ENCODE measurements around the gene POT1.

POT1 gene

DNA sequence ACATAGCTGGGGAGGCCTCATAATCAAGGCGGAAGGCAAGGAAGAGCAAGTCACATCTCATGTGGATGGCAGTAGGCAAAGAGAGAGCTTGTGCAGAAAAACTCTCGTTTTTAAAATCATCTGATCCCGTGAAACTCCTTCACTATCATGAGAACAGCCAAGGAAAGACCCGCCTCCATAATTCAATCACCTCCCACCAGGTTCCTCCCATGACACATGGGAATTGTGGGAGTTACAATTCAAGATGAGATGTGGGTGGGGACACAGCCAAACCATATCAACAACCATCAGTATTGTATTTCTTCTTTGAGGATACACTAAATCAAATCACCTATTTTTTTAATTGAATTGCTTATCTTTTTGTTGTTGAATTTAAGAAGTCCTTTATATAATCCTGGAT lies 16.7 kb downstream of the POT1 start:
- DNase-seq = no peak

DNA sequence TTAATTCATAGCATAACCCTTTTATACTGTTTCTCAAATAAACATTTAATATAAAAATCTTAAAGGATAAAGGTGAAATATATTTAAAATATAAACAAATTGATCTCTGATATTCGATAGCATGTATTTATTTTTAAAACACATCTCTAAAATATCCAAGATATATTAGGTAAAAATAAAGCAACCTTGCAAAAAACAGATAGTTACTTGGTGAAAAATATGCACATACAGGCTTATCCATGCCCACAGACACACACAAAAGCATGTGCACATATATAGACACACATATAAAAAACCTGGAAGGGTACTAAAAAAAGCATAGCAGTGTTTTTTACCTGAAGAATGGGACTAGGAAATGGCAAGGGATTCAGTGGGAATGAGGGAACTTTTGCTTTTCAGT lies 19.8 kb downstream of the POT1 start:
- DNase-seq = no peak

DNA sequence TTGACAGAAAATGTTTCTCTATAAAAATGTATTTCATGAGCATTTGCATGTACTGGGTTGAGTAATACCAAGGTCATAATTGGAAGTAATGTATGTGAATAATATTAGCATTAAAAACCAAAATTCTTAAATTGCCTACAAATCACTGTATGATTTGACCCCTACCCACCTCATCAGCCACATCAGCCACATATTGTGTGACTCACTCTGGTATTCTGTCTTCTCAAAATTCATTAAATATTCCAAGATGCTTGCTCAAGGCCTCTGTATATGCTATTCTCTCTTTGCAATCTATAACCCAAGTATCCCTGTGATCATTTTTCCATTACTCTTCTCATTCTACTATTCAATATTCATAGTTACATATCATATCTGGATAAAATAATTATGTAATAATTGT lies 21.4 kb downstream of the POT1 start:
- DNase-seq = no peak

GRCh38 chr7:124907490-124907889 lies 22.1 kb downstream of the POT1 start:
- DNase-seq = no peak

DNA sequence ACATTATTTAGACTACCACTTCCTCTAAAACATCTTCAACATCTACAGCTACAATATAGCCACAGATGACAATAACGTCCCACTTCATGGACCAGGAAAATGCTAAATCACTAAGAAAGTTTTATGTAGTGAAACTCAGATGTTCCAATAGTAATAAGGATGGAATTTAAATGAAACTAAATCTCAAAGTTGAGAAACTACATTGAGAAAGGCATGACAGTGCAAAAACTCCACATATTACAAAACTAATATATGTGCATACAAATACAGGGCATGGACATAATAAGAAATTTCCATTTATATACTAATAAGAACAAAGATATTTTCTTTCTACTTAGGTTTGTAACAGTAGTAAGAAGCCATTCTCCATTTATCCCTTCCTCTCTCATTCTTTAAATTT lies 31.1 kb downstream of the POT1 start:
- no peak for DNase-seq

DNA sequence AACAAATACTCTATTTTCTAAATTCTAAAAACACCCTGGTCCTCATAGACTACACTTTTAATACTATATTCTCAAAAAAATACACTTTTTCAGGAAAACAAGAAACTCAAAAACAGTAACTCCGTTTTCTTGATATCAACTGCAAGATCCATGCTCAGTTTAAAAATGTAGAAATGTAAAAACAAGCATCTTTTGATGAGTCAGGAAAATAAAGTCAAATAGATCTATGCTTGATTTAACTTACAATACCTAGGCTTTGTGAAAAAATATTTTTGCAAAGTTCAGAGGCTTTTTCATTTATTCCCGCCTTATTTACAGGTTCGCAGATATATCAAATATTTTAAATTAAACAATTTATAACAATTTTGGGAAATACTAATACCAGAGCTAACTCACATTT lies 33.6 kb downstream of the POT1 start:
- DNase-seq = no peak

DNA sequence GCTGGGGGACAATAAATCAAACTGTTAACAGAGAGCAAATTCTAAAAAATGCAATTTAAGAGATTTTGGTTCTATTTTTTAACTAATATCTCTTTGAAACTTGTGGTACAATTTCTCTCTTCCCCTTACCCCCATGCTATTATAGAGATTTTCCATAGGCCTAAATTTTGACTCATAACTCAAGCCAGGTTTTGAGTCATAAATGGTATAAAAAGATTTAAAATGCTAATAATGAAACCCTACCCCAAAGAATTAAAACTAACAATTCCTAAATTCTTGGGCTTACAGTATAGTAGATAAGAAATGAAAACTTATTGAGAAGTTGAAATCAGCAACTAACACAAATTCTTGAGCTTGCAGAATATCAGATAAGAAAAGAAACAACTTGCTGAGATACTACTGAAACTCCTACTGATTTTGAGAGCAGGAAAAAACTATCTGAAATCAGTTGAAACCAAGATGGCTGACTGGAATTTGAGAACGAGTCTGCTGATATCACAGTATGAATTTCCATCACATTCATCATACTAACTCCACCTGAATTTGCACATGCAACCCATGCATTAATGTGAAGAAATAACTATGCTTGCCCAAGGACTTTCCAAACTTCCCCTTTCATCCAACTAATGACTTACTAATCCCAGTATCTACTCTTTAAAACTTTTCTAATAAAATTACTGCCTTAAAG lies 36.3 kb downstream of the POT1 start:
- DNase-seq = no peak

GRCh38 chr7:124887247-124887646 lies 42.4 kb downstream of the POT1 start:
- no peak for DNase-seq

GRCh38 chr7:124881981-124882380 lies 47.6 kb downstream of the POT1 start:
- no peak for DNase-seq

GRCh38 chr7:124879771-124880170 lies 49.9 kb downstream of the POT1 start:
- no peak for DNase-seq

- no peak for DNase-seq
These were observed 50.5 kb downstream of the POT1 start for GRCh38 chr7:124879103-124879502.

- no peak for DNase-seq
These were observed 54.9 kb downstream of the POT1 start for GRCh38 chr7:124874644-124875163.

- no peak for DNase-seq
These were observed 71.9 kb downstream of the POT1 start for GRCh38 chr7:124857672-124858235.

- DNase-seq = peak in 1 of 14 donors; percentile 14
These were observed 73.2 kb downstream of the POT1 start for GRCh38 chr7:124856299-124856888.

DNA sequence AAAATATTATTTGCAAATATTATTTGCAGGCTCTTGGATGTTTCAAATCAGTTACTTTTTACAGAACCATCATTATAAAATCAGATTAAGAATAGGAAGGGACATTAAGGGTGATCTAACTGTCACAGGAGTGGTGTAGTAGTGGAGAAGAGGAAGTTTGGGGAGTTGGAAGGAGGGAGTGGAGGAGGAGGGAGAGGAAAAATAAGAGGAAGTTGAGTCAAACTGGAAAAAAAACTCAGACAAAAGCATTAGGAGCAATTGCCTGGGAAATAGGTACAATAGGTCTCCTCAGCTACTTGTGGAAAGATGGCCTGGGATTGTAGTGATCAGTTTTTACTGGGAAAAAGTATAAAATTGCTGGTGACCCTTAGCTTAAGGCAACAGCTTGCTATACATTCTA lies 86.3 kb downstream of the POT1 start:
- DNase-seq = no peak

DNA sequence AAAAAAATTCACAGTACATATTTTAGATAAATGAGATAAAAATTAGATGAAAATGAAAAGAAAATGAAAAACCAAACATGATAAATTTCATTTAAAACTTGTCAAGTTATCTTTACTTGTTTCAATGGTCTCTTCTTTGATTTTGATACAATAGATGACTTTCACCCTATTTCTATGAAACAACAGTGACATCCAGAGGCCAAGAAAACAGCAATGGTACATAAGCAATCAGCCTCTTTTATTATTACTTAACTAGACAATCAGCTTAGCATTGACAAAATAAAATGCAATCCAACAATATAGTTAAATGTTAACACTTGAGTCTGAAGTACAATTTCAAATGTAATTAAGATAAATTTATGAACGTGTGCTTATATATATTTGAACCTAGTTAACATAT lies 89.2 kb downstream of the POT1 start:
- DNase-seq = no peak

DNA sequence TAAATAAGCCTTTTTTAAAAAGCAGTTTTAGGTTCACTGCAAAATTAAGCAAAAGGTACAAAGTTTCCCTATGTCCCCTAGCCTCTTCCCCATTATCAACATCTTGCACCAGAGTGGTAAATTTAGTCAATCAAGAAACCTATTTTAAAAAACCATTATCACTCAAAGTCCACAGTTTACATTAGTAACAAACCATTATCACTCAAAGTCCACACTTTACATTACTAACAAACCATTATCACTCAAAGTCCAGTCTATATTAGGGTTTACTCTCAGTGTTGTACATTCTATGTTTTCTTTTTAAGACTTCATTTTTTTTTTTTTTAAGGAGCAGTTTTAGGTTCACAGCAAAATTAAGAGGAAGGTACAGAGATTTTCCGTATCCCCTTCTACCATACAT lies 89.9 kb downstream of the POT1 start:
- no peak for DNase-seq

DNA sequence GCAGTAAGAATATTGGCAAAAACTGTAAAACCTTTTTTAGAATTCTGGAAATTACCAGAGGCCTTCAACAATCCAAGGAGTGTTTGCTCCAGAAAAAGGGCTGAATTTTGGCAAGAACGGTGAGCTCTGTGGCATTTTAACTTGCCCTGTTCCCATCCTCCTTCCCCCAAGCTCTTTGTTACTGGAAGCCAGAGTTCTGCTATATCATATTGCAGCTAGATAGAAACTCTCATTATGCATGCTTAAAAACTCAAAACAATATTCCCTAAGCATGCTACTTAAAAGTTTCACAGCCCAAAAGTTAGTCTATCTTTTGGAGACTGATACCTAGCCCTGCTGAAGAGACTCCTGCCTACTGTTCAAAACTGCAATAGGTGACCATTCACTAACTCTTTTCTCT lies 93.5 kb downstream of the POT1 start:
- no peak for DNase-seq

DNA sequence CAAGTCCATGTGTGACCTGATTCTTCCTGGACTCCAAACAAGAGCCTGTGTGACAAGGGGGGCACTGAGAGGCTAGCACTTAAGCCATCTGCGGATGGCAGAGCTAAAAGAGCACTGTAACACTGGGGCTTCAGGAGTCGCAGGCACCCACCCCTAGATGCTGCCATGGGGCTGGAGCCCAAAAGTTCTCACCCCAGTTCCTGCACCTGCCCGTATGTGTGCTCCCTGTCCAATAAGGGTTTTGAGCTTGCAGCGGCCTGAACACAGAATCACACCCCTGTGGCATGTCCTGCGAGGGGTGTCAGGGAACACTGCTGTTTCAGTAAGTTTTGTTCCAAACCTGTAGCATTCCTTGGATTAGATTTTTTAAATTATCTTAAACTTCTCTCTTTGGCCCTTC lies 110.8 kb downstream of the POT1 start:
- DNase-seq = no peak

GRCh38 chr7:124813994-124814798 lies 115.4 kb downstream of the POT1 start:
- no peak for DNase-seq

DNA sequence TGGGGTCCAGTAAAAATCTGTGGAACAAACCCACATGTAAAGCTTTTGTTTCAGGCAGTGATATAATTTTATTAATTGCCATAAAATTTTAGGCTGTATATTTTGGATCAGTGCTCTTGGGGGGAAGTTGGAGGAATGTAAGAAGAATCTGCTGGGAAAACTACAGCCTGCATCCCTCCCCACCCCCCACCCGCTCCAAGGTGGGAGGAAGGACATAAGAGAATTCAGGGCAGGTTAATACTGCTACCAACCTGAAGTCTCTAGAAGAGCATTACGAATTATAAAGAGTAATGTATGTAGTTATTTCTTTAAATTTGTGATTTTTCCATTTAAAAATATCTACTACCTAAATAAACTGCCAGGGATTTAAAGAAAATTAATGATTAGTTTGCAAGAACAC lies 116.9 kb downstream of the POT1 start:
- no peak for DNase-seq

DNA sequence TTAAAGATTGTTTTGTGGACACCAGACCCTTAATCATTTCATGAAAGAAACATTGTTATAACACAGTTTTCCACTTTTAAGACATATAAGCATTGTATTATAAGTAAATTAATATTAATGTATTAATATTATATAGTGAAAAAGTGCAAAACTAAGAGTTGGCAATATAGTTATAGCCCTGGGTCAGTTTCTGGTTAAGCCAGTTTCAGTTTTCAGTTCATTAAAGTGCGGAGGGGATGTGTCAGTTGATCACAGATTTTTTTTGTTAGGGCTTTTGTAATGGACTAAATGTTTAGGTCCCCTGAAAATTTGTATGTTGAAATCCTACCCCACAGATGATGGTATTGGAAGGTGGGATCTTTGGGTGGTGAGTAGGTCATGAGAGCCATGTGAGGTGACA lies 118.3 kb downstream of the POT1 start:
- DNase-seq = no peak

- no peak for DNase-seq
These were observed 119.0 kb downstream of the POT1 start for GRCh38 chr7:124810605-124811004.

Data from C1 segment of cervical spinal cord (tissue), 14 donors.